ENCODE data around the gene CAPN13.

The CAPN13 gene

GRCh38 chr2:30807249-30807648 is at the start of gene CAPN13:
CAPN13 (minus strand) TSS chr2:30807446; CDS start chr2:30787325, 20,121 bp downstream.
- no peaks in the 10 kb centered on the region for H3K27me3 ChIP-seq (ENCODE audit: insufficient read depth, low read length)
- no peak within 1 kb of the TSS for H2AFZ ChIP-seq (ENCODE audit: low read depth, low read length)
- no peak within 1 kb of the TSS for H3K4me3 ChIP-seq (ENCODE audit: low read length)

GRCh38 chr2:30847841-30848240 is 40.6 kb upstream of the CAPN13 start:
- H3K4me3 ChIP-seq (ENCODE audit: low read length), result no peak overlapping the region
- no peaks in the 10 kb centered on the region for H3K9me3 ChIP-seq (ENCODE audit: low read length)
- H3K4me1 ChIP-seq (ENCODE audit: insufficient read depth, low read length), result no peaks in the 10 kb centered on the region

More at GRCh38 chr2:30807249-30807648, at the start of gene CAPN13:
- Histone ChIP-seq H3K36me3 (ENCODE audit: insufficient read depth, low read length) (no peaks in the 10 kb centered on the region), H3K4me1 (ENCODE audit: insufficient read depth, low read length) (no peaks in the 10 kb centered on the region), H3K9me3 (ENCODE audit: low read length) (no peaks in the 10 kb centered on the region)

GRCh38 chr2:30847329-30847728 is 40.1 kb upstream of the CAPN13 start:
- no peaks in the 10 kb centered on the region for H3K27me3 ChIP-seq (ENCODE audit: insufficient read depth, low read length)
- H3K4me3 ChIP-seq (ENCODE audit: low read length), result no peak overlapping the region
- H3K9me3 ChIP-seq (ENCODE audit: low read length), result no peaks in the 10 kb centered on the region
- no peaks in the 10 kb centered on the region for H3K36me3 ChIP-seq (ENCODE audit: insufficient read depth, low read length)
- no peak overlapping the region for H2AFZ ChIP-seq (ENCODE audit: low read depth, low read length)
- no peaks in the 10 kb centered on the region for H3K4me1 ChIP-seq (ENCODE audit: insufficient read depth, low read length)

More at GRCh38 chr2:30847841-30848240, 40.6 kb upstream of the CAPN13 start:
- no peak overlapping the region for H2AFZ ChIP-seq (ENCODE audit: low read depth, low read length)
- H3K36me3 ChIP-seq (ENCODE audit: insufficient read depth, low read length), result no peaks in the 10 kb centered on the region
- no peaks in the 10 kb centered on the region for H3K27me3 ChIP-seq (ENCODE audit: insufficient read depth, low read length)

GRCh38 chr2:30828586-30828985 is 21.3 kb upstream of the CAPN13 start:
- Histone ChIP-seq H3K4me3 (ENCODE audit: low read length) (no peak overlapping the region), H3K36me3 (ENCODE audit: insufficient read depth, low read length) (no peaks in the 10 kb centered on the region), H3K9me3 (ENCODE audit: low read length) (no peaks in the 10 kb centered on the region), H2AFZ (ENCODE audit: low read depth, low read length) (no peak overlapping the region), H3K4me1 (ENCODE audit: insufficient read depth, low read length) (no peaks in the 10 kb centered on the region), H3K27me3 (ENCODE audit: insufficient read depth, low read length) (no peaks in the 10 kb centered on the region)

GRCh38 chr2:30826916-30827315 is 19.7 kb upstream of the CAPN13 start:
- H3K9me3 ChIP-seq (ENCODE audit: low read length), result no peaks in the 10 kb centered on the region
- no peak overlapping the region for H2AFZ ChIP-seq (ENCODE audit: low read depth, low read length)
- H3K4me1 ChIP-seq (ENCODE audit: insufficient read depth, low read length), result no peaks in the 10 kb centered on the region
- no peaks in the 10 kb centered on the region for H3K27me3 ChIP-seq (ENCODE audit: insufficient read depth, low read length)
- H3K36me3 ChIP-seq (ENCODE audit: insufficient read depth, low read length), result no peaks in the 10 kb centered on the region
- H3K4me3 ChIP-seq (ENCODE audit: low read length), result no peak overlapping the region

- H3K9me3 ChIP-seq (ENCODE audit: low read length), result no peaks in the 10 kb centered on the region
- H2AFZ ChIP-seq (ENCODE audit: low read depth, low read length), result no peak overlapping the region
- H3K36me3 ChIP-seq (ENCODE audit: insufficient read depth, low read length), result no peaks in the 10 kb centered on the region
- no peak overlapping the region for H3K4me3 ChIP-seq (ENCODE audit: low read length)
- no peaks in the 10 kb centered on the region for H3K4me1 ChIP-seq (ENCODE audit: insufficient read depth, low read length)
- H3K27me3 ChIP-seq (ENCODE audit: insufficient read depth, low read length), result no peaks in the 10 kb centered on the region
Measured at GRCh38 chr2:30826481-30826880, 19.2 kb upstream of the CAPN13 start.

GRCh38 chr2:30823452-30823851 is 16.2 kb upstream of the CAPN13 start:
- no peaks in the 10 kb centered on the region for H3K4me1 ChIP-seq (ENCODE audit: insufficient read depth, low read length)
- no peaks in the 10 kb centered on the region for H3K9me3 ChIP-seq (ENCODE audit: low read length)
- H2AFZ ChIP-seq (ENCODE audit: low read depth, low read length), result no peak overlapping the region
- H3K36me3 ChIP-seq (ENCODE audit: insufficient read depth, low read length), result no peaks in the 10 kb centered on the region
- H3K27me3 ChIP-seq (ENCODE audit: insufficient read depth, low read length), result no peaks in the 10 kb centered on the region
- no peak overlapping the region for H3K4me3 ChIP-seq (ENCODE audit: low read length)

GRCh38 chr2:30821960-30822359 is 14.7 kb upstream of the CAPN13 start:
- Histone ChIP-seq H3K4me1 (ENCODE audit: insufficient read depth, low read length) (no peaks in the 10 kb centered on the region), H2AFZ (ENCODE audit: low read depth, low read length) (no peak overlapping the region)

GRCh38 chr2:30820381-30821055 is 13.3 kb upstream of the CAPN13 start:
- Histone ChIP-seq H3K36me3 (ENCODE audit: insufficient read depth, low read length) (no peaks in the 10 kb centered on the region), H2AFZ (ENCODE audit: low read depth, low read length) (no peak overlapping the region), H3K4me3 (ENCODE audit: low read length) (no peak overlapping the region), H3K4me1 (ENCODE audit: insufficient read depth, low read length) (no peaks in the 10 kb centered on the region), H3K27me3 (ENCODE audit: insufficient read depth, low read length) (no peaks in the 10 kb centered on the region), H3K9me3 (ENCODE audit: low read length) (no peaks in the 10 kb centered on the region)

More at GRCh38 chr2:30821960-30822359, 14.7 kb upstream of the CAPN13 start:
- no peak overlapping the region for H3K4me3 ChIP-seq (ENCODE audit: low read length)
- no peaks in the 10 kb centered on the region for H3K36me3 ChIP-seq (ENCODE audit: insufficient read depth, low read length)
- H3K27me3 ChIP-seq (ENCODE audit: insufficient read depth, low read length), result no peaks in the 10 kb centered on the region
- H3K9me3 ChIP-seq (ENCODE audit: low read length), result no peaks in the 10 kb centered on the region

- no peaks in the 10 kb centered on the region for H3K36me3 ChIP-seq (ENCODE audit: insufficient read depth, low read length)
- H2AFZ ChIP-seq (ENCODE audit: low read depth, low read length), result no peak overlapping the region
- H3K27me3 ChIP-seq (ENCODE audit: insufficient read depth, low read length), result no peaks in the 10 kb centered on the region
Measured at GRCh38 chr2:30809938-30810337, 2.7 kb upstream of the CAPN13 start.

GRCh38 chr2:30808695-30809094 is 1.4 kb upstream of the CAPN13 start:
- no peaks in the 10 kb centered on the region for H3K9me3 ChIP-seq (ENCODE audit: low read length)
- no peaks in the 10 kb centered on the region for H3K27me3 ChIP-seq (ENCODE audit: insufficient read depth, low read length)
- no peak overlapping the region for H2AFZ ChIP-seq (ENCODE audit: low read depth, low read length)
- no peaks in the 10 kb centered on the region for H3K4me1 ChIP-seq (ENCODE audit: insufficient read depth, low read length)
- no peaks in the 10 kb centered on the region for H3K36me3 ChIP-seq (ENCODE audit: insufficient read depth, low read length)
- H3K4me3 ChIP-seq (ENCODE audit: low read length), result no peak overlapping the region

More at GRCh38 chr2:30809938-30810337, 2.7 kb upstream of the CAPN13 start:
- no peak overlapping the region for H3K4me3 ChIP-seq (ENCODE audit: low read length)
- H3K9me3 ChIP-seq (ENCODE audit: low read length), result no peaks in the 10 kb centered on the region
- H3K4me1 ChIP-seq (ENCODE audit: insufficient read depth, low read length), result no peaks in the 10 kb centered on the region

GRCh38 chr2:30803281-30803680 is 4.0 kb downstream of the CAPN13 start:
- H3K4me1 ChIP-seq (ENCODE audit: insufficient read depth, low read length), result no peaks in the 10 kb centered on the region
- no peaks in the 10 kb centered on the region for H3K9me3 ChIP-seq (ENCODE audit: low read length)
- H3K4me3 ChIP-seq (ENCODE audit: low read length), result no peak overlapping the region
- H2AFZ ChIP-seq (ENCODE audit: low read depth, low read length), result no peak overlapping the region
- no peaks in the 10 kb centered on the region for H3K36me3 ChIP-seq (ENCODE audit: insufficient read depth, low read length)
- H3K27me3 ChIP-seq (ENCODE audit: insufficient read depth, low read length), result no peaks in the 10 kb centered on the region

- Histone ChIP-seq H3K36me3 (ENCODE audit: insufficient read depth, low read length) (no peaks in the 10 kb centered on the region), H3K27me3 (ENCODE audit: insufficient read depth, low read length) (no peaks in the 10 kb centered on the region), H3K4me3 (ENCODE audit: low read length) (no peak overlapping the region), H3K9me3 (ENCODE audit: low read length) (no peaks in the 10 kb centered on the region), H2AFZ (ENCODE audit: low read depth, low read length) (no peak overlapping the region), H3K4me1 (ENCODE audit: insufficient read depth, low read length) (no peaks in the 10 kb centered on the region)
Measured at GRCh38 chr2:30802611-30803010, 4.6 kb downstream of the CAPN13 start.
